HCT116 (cell line): ENCODE measurements around the gene S1PR2. TPM values are rescaled to one million over a fixed set of nuclear protein-coding genes. Genes with fewer than 3 reads are reported as not detected.

Experiments used
- ATAC-seq: fragments of 200-7000 bp; cut with Tn5 transposase; 2 replicates; pipeline ENCODE4 v1.9.1; 2020; ENCODE audit warnings: mild to moderate bottlenecking, moderate library complexity
- BruUV-seq: library from RNA; stranded (reverse); fragments of 400-500 nt; replicated peaks from 2 replicates; lab custom pipeline; 2021; lab: Mats Ljungman, UMichigan
- CTCF ChIA-PET: fragments of 300-600 bp; sonication (Branson Sonifier 250); formaldehyde crosslinking; loops from one replicate; lab custom pipeline; 2021; ENCODE audit warnings: antibody characterized with exemption; lab: Charles Lee
- POLR2A ChIA-PET: fragments of 300-600, 350-600 bp; sonication (Branson Sonifier 250); formaldehyde crosslinking; loops from one replicate; lab custom pipeline; 2021; ENCODE audit warnings: antibody characterized with exemption; lab: Charles Lee
- RAD21 ChIA-PET, 2 experiments: fragments of 300-600 bp; sonication (Branson Sonifier 250); formaldehyde crosslinking; loops; one replicate each; lab custom pipeline; 2023; ENCODE audit warnings: low total read pairs in 2 of 2; ENCODE audit not compliant: uncharacterized antibody in 2 of 2, unreplicated experiment in 2 of 2, low non-redundant PET in 1 of 2; lab: Charles Lee
- DNase-seq: peaks from one replicate; pipeline ENCODE4 v3.0.0-alpha.2; 2010; ENCODE audit warnings: low read depth, low spot score
- H2AFZ ChIP-seq: fragments of 200-600 bp; shearing (Covaris generic), sonication (generic); 2 replicates; pipeline ENCODE4 v1.6.1; 2017; ENCODE audit warnings: low read depth, mixed run types, mixed read lengths, antibody characterized with exemption, low read length; ENCODE audit not compliant: poor library complexity, severe bottlenecking
- H3K27ac ChIP-seq: 2 replicates; pipeline ENCODE4 v1.5.1; 2012; ENCODE audit warnings: low read depth, low read length
- H3K27me3 ChIP-seq: fragments of 200-600 bp; sonication (generic); 2 replicates; pipeline ENCODE4 v1.6.1; 2016; ENCODE audit warnings: mixed run types, low read length, mixed read lengths; ENCODE audit not compliant: insufficient read depth
- H3K36me3 ChIP-seq, 2 experiments: fragments of 200-500 bp in 1 of 2; fragments of 200-600 bp in 1 of 2; sonication (Bioruptor generic) in 1 of 2; sonication (generic) in 1 of 2; 2 replicates each; pipeline versions ENCODE4 v1.5.1 to v1.6.1; 2014 to 2016; ENCODE audit warnings: low read length in 2 of 2, inconsistent platforms in 1 of 2, mixed read lengths in 1 of 2, mixed run types in 1 of 2; ENCODE audit not compliant: insufficient read depth in 2 of 2, control insufficient read depth in 1 of 2
- H3K4me1 ChIP-seq, 2 experiments: fragments of 200-600 bp in 1 of 2; sonication (generic) in 1 of 2; 2 replicates each; pipeline versions ENCODE4 v1.5.1 to v1.6.1; 2012 to 2017; ENCODE audit warnings: low read length in 2 of 2, inconsistent platforms in 1 of 2, mild to moderate bottlenecking in 1 of 2, mixed read lengths in 1 of 2, mixed run types in 1 of 2, moderate library complexity in 1 of 2; ENCODE audit not compliant: insufficient read depth in 2 of 2, control insufficient read depth in 1 of 2
- H3K4me2 ChIP-seq: fragments of 200-600 bp; sonication (generic); 2 replicates; pipeline ENCODE4 v1.6.1; 2017; ENCODE audit warnings: mixed run types, low read length, mixed read lengths
- H3K4me3 ChIP-seq, 2 experiments: fragments of 200-600 bp in 1 of 2; sonication (generic) in 1 of 2; replicated peaks in 1 of 2; 2 replicates each; pipeline ENCODE4 v1.5.1; 2011 to 2016; ENCODE audit warnings: low read length in 2 of 2, control low read depth in 1 of 2, low read depth in 1 of 2, mild to moderate bottlenecking in 1 of 2, mixed read lengths in 1 of 2, mixed run types in 1 of 2
- H3K79me2 ChIP-seq: fragments of 200-600 bp; sonication (generic); 2 replicates; pipeline ENCODE4 v1.6.1; 2017; ENCODE audit warnings: mild to moderate bottlenecking, mixed run types, low read length, moderate library complexity, mixed read lengths; ENCODE audit not compliant: insufficient read depth
- H3K9ac ChIP-seq: fragments of 200-600 bp; sonication (generic); 2 replicates; pipeline ENCODE4 v1.6.1; 2016; ENCODE audit warnings: low read length, mixed read lengths
- H3K9me2 ChIP-seq: fragments of 200-600 bp; sonication (generic), shearing (Covaris generic); 2 replicates; pipeline ENCODE4 v1.6.1; 2017; ENCODE audit warnings: mixed run types, mild to moderate bottlenecking, moderate library complexity; ENCODE audit not compliant: insufficient read depth
- H3K9me3 ChIP-seq, 2 experiments: fragments of 200-500 bp in 1 of 2; fragments of 200-600 bp in 1 of 2; sonication (Bioruptor generic) in 1 of 2; sonication (generic) in 1 of 2; 2 replicates each; pipeline ENCODE4 v1.6.1; 2014 to 2017; ENCODE audit warnings: low read length in 2 of 2, mixed read lengths in 2 of 2, inconsistent platforms in 1 of 2, low read depth in 1 of 2, mild to moderate bottlenecking in 1 of 2, mixed run types in 1 of 2, moderate library complexity in 1 of 2; ENCODE audit not compliant: control insufficient read depth in 1 of 2, insufficient read depth in 1 of 2
- H4K20me1 ChIP-seq: fragments of 200-600 bp; sonication (generic), shearing (Covaris generic); 2 replicates; pipeline ENCODE4 v1.6.1; 2017; ENCODE audit warnings: mixed run types, mild to moderate bottlenecking, moderate library complexity; ENCODE audit not compliant: insufficient read depth
- CEBPB ChIP-seq: IDR thresholded peaks from 2 replicates; pipeline ENCODE4 v1.6.1; 2012; ENCODE audit warnings: low read depth
- EZH2 ChIP-seq: fragments of 200-600 bp; sonication (generic); IDR thresholded peaks from 2 replicates; pipeline ENCODE4 v1.6.1; 2017; ENCODE audit warnings: antibody characterized with exemption, mixed run types
- POLR2AphosphoS5 ChIP-seq: IDR thresholded peaks from 2 replicates; pipeline ENCODE4 v1.6.1; 2011; ENCODE audit warnings: mild to moderate bottlenecking, low read depth, low read length, moderate library complexity
- SIN3A ChIP-seq: IDR thresholded peaks from 2 replicates; pipeline ENCODE4 v1.6.1; 2012; ENCODE audit warnings: low read depth
- SRF ChIP-seq: IDR thresholded peaks from 2 replicates; pipeline ENCODE4 v1.6.1; 2012; ENCODE audit warnings: low read depth
- YY1 ChIP-seq: IDR thresholded peaks from 2 replicates; pipeline ENCODE4 v1.6.1; 2011; ENCODE audit warnings: low read length, low read depth, moderate library complexity, mild to moderate bottlenecking; ENCODE audit not compliant: insufficient replicate concordance; ENCODE audit errors: extremely low read depth
- ZFX ChIP-seq: fragments of 450-650 bp; IDR thresholded peaks from 2 replicates; pipeline ENCODE4 v1.6.1; 2017
- ZNF274 ChIP-seq: fragments of 200-500 bp; sonication (Bioruptor generic); IDR thresholded peaks from 2 replicates; pipeline ENCODE4 v1.6.1; 2014; ENCODE audit warnings: mild to moderate bottlenecking, low read depth, low read length, inconsistent platforms
- intact Hi-C: fragments of 100-400 bp; cut with micrococcal nuclease; formaldehyde crosslinking; loops from 2 replicates; pipeline ENCODE4 v1.10.0; 2022
- total RNA-seq: library from RNA; stranded (reverse); gene quantifications from one replicate; pipeline ENCODE4 v1.2.1, GENCODE V29; 2021; ENCODE audit not compliant: unreplicated experiment
- TF ChIP-seq, protein P1 (sequence below): IDR thresholded peaks from 2 replicates; pipeline ENCODE4 v1.6.1; 2012; ENCODE audit warnings: low read depth

Gene S1PR2
- total RNA-seq, 1 experiment from 2014 or later: 6.1 TPM

DNA sequence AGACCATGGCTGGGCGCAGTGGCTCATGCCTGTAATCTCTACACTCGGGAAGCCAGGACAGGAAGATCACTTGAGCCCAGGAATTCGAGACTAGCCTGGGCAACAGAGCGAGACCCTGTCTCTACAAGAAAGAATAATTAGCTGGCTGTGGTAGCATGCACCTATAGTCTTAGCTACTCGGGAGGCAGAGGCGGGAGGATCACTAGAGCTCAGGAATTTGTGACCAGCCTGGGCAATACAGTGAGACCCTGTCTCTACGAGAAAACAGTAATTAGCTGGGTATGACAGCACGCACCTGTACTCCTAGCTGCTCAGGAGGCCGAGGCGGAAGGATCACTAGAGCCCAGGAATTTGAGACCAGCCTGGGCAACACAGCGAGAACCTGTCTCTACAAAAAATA, 43.8 kb downstream of the S1PR2 start:
- H3K36me3 ChIP-seq: peaks cover 12 to 38% of the 10 kb centered on the region in 2 experiments; a peak in 3 of 4 replicates
- RAD21 ChIA-PET: no interaction called here
- no peak for TF ChIP-seq ZFX
- no peak for TF ChIP-seq POLR2AphosphoS5
- no peak for TF ChIP-seq EZH2
- TF ChIP-seq ZNF274: no peak
- no peak for TF ChIP-seq CEBPB
- TF ChIP-seq, protein P1, sequence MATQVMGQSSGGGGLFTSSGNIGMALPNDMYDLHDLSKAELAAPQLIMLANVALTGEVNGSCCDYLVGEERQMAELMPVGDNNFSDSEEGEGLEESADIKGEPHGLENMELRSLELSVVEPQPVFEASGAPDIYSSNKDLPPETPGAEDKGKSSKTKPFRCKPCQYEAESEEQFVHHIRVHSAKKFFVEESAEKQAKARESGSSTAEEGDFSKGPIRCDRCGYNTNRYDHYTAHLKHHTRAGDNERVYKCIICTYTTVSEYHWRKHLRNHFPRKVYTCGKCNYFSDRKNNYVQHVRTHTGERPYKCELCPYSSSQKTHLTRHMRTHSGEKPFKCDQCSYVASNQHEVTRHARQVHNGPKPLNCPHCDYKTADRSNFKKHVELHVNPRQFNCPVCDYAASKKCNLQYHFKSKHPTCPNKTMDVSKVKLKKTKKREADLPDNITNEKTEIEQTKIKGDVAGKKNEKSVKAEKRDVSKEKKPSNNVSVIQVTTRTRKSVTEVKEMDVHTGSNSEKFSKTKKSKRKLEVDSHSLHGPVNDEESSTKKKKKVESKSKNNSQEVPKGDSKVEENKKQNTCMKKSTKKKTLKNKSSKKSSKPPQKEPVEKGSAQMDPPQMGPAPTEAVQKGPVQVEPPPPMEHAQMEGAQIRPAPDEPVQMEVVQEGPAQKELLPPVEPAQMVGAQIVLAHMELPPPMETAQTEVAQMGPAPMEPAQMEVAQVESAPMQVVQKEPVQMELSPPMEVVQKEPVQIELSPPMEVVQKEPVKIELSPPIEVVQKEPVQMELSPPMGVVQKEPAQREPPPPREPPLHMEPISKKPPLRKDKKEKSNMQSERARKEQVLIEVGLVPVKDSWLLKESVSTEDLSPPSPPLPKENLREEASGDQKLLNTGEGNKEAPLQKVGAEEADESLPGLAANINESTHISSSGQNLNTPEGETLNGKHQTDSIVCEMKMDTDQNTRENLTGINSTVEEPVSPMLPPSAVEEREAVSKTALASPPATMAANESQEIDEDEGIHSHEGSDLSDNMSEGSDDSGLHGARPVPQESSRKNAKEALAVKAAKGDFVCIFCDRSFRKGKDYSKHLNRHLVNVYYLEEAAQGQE: no peak
- TF ChIP-seq SIN3A: no peak
- TF ChIP-seq SRF: no peak
- no peak for TF ChIP-seq YY1

More for the DNA sequence above, 43.8 kb downstream of the S1PR2 start:
- intact Hi-C loops: no loop called here
- Histone ChIP-seq H3K79me2 (peaks cover 99% of the 10 kb centered on the region), H3K4me2 (no peak overlapping the region), H3K9ac (no peak overlapping the region), H3K27ac (no peak overlapping the region), H4K20me1 (peaks cover 28% of the 10 kb centered on the region; the same call in 1 of the 2 replicates), H2AFZ (no peak overlapping the region), H3K9me2 (no peaks in the 10 kb centered on the region), H3K4me3 (no peak overlapping the region), H3K4me1 (no peaks in the 10 kb centered on the region), H3K27me3 (no peaks in the 10 kb centered on the region), H3K9me3 (no peaks in the 10 kb centered on the region)
- no peak for ATAC-seq
- CTCF ChIA-PET: no interaction called here
- BruUV-seq: no TSS peak
- POLR2A ChIA-PET: no interaction called here
- DNase-seq: no peak
